ENCODE results near the gene LINGO1. TPM values are rescaled to one million over a fixed set of nuclear protein-coding genes. Genes with fewer than 3 reads are reported as not detected.

The LINGO1 gene
- total RNA-seq, 2 donors from 2014 or later, result 7.9 to 19.7 TPM

DNA sequence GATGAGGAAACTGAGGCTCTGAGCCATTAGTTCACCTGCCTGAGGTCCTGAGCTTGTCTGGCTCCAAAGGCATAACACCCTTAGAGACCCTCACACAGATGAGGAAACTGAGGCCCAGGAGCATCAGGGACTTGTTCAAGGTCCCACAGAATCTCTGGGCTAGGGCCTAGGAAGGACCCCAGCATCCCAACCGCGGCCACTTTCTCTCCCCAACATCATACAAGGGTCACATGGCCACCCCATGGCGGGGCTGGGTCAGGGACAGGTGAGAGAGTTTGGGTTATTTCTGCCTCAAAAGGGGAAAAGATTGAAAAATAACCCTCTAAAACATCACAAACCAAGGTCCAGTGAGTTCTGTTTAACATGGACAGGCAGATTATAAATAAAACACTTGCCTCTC is 6.7 kb downstream of the LINGO1 start:
- no peaks in the 10 kb centered on the region for H3K9me3 Mint-ChIP-seq
- TF ChIP-seq, protein P1, sequence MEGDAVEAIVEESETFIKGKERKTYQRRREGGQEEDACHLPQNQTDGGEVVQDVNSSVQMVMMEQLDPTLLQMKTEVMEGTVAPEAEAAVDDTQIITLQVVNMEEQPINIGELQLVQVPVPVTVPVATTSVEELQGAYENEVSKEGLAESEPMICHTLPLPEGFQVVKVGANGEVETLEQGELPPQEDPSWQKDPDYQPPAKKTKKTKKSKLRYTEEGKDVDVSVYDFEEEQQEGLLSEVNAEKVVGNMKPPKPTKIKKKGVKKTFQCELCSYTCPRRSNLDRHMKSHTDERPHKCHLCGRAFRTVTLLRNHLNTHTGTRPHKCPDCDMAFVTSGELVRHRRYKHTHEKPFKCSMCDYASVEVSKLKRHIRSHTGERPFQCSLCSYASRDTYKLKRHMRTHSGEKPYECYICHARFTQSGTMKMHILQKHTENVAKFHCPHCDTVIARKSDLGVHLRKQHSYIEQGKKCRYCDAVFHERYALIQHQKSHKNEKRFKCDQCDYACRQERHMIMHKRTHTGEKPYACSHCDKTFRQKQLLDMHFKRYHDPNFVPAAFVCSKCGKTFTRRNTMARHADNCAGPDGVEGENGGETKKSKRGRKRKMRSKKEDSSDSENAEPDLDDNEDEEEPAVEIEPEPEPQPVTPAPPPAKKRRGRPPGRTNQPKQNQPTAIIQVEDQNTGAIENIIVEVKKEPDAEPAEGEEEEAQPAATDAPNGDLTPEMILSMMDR (conservative IDR thresholded peaks at IDR 0.05), result no peak
- DNase-seq, result no peak
- Histone ChIP-seq H3K4me3 (ENCODE audit: low read length) (no peak overlapping the region), H3K27ac (ENCODE audit: low read depth, low read length) (no peak overlapping the region), H3K4me1 (ENCODE audit: control insufficient read depth, insufficient read depth, low read length) (peaks cover 14% of the 10 kb centered on the region), H3K9ac (ENCODE audit: extremely low read depth, low read length, poor library complexity, severe bottlenecking) (no peak overlapping the region), H3K36me3 (ENCODE audit: control insufficient read depth, insufficient read depth, low read length) (no peaks in the 10 kb centered on the region), H3K9me3 (ENCODE audit: control insufficient read depth, low read length) (no peaks in the 10 kb centered on the region), H3K27me3 (ENCODE audit: control insufficient read depth, insufficient read depth, low read length, poor library complexity, severe bottlenecking) (peaks cover 18% of the 10 kb centered on the region)
- no peaks in the 10 kb centered on the region for H3K36me3 Mint-ChIP-seq (ENCODE audit: low read depth)
- 90 to 100% methylated on average over 2 of the region's 3 CpGs for WGBS, 2 experiments (ENCODE audit: insufficient coverage in 1 of 2, insufficient read length in 1 of 2)
- no peak overlapping the region for H3K4me3 Mint-ChIP-seq
- H3K27me3 Mint-ChIP-seq (ENCODE audit: insufficient read depth), result peaks cover 25% of the 10 kb centered on the region
- no peak overlapping the region for H3K27ac Mint-ChIP-seq
- H3K4me1 Mint-ChIP-seq, result peaks cover 59% of the 10 kb centered on the region

GRCh38 chr15:77625376-77625775 is 7.3 kb downstream of the LINGO1 start:
- Histone ChIP-seq H3K9ac (ENCODE audit: extremely low read depth, low read length, poor library complexity, severe bottlenecking) (no peak overlapping the region), H3K4me1 (ENCODE audit: control insufficient read depth, insufficient read depth, low read length) (peaks cover 14% of the 10 kb centered on the region), H3K27ac (ENCODE audit: low read depth, low read length) (no peak overlapping the region), H3K4me3 (ENCODE audit: low read length) (no peak overlapping the region), H3K27me3 (ENCODE audit: control insufficient read depth, insufficient read depth, low read length, poor library complexity, severe bottlenecking) (peaks cover 12% of the 10 kb centered on the region), H3K9me3 (ENCODE audit: control insufficient read depth, low read length) (no peaks in the 10 kb centered on the region), H3K36me3 (ENCODE audit: control insufficient read depth, insufficient read depth, low read length) (no peaks in the 10 kb centered on the region)
- H3K9me3 Mint-ChIP-seq, result no peaks in the 10 kb centered on the region
- no peaks in the 10 kb centered on the region for H3K36me3 Mint-ChIP-seq (ENCODE audit: low read depth)
- DNase-seq, result no peak
- WGBS, 2 experiments (ENCODE audit: insufficient coverage in 1 of 2, insufficient read length in 1 of 2), result 87 to 97% methylated on average over 3 of the region's 3 CpGs
- H3K27ac Mint-ChIP-seq, result no peak overlapping the region
- H3K4me3 Mint-ChIP-seq, result no peak overlapping the region
- TF ChIP-seq, protein P1 (conservative IDR thresholded peaks at IDR 0.05), result no peak
- H3K27me3 Mint-ChIP-seq (ENCODE audit: insufficient read depth), result peaks cover 24% of the 10 kb centered on the region
- peaks cover 54% of the 10 kb centered on the region for H3K4me1 Mint-ChIP-seq

DNA sequence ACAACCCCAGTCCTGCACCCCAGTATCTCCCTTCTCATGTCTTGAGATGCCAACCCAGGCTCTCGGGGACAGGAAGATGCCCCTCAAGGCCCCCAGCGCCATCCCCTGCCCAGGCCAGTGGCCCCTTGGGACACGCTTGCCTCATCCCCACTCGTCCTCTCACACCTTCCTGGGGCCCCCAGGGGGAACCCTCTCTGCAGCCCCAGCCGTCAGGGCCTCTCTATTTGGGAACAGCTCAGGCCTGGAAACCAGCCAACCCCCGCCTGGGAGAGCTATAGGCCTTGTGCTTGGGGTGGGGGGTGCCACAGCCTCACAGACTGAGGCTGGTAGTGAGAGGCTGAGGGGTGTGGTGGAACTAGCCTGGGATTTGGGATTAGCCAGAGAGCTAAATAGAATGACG is 7.8 kb downstream of the LINGO1 start:
- 82 to 92% methylated on average over 2 to 7 of the region's 7 CpGs for WGBS, 2 experiments (ENCODE audit: insufficient coverage in 1 of 2, insufficient read length in 1 of 2)
- no peak overlapping the region for H3K4me3 Mint-ChIP-seq
- no peak overlapping the region for H3K4me3 ChIP-seq (ENCODE audit: low read length)
- TF ChIP-seq, protein P1 (conservative IDR thresholded peaks at IDR 0.05), result no peak
- no peak for DNase-seq
- peaks cover 14% of the 10 kb centered on the region for H3K4me1 ChIP-seq (ENCODE audit: control insufficient read depth, insufficient read depth, low read length)
- H3K9ac ChIP-seq (ENCODE audit: extremely low read depth, low read length, poor library complexity, severe bottlenecking), result no peak overlapping the region
- peaks cover 51% of the 10 kb centered on the region for H3K4me1 Mint-ChIP-seq
- no peak overlapping the region for H3K27ac Mint-ChIP-seq
- H3K36me3 Mint-ChIP-seq (ENCODE audit: low read depth), result no peaks in the 10 kb centered on the region
- H3K9me3 Mint-ChIP-seq, result no peaks in the 10 kb centered on the region
- peaks cover 7% of the 10 kb centered on the region for H3K27me3 ChIP-seq (ENCODE audit: control insufficient read depth, insufficient read depth, low read length, poor library complexity, severe bottlenecking)
- no peaks in the 10 kb centered on the region for H3K36me3 ChIP-seq (ENCODE audit: control insufficient read depth, insufficient read depth, low read length)
- H3K27me3 Mint-ChIP-seq (ENCODE audit: insufficient read depth), result peaks cover 19% of the 10 kb centered on the region
- no peaks in the 10 kb centered on the region for H3K9me3 ChIP-seq (ENCODE audit: control insufficient read depth, low read length)
- no peak overlapping the region for H3K27ac ChIP-seq (ENCODE audit: low read depth, low read length)

All from endodermal cell (in vitro differentiated cells).